Colonic mucosa (tissue), 4 donors: ENCODE measurements around the gene SGTA. TPM values are rescaled to one million over a fixed set of nuclear protein-coding genes. Genes with fewer than 3 reads are reported as not detected.

Experiments used
- DNase-seq: peaks from one replicate; pipeline ENCODE4 v3.0.0-alpha.2; 2020
- H3K27ac ChIP-seq: fragments of 200-600 bp; one replicate; pipeline ENCODE4 v1.8.0; 2021
- H3K27me3 ChIP-seq: fragments of 200-600 bp; one replicate; pipeline ENCODE4 v1.8.0; 2021
- H3K36me3 ChIP-seq: fragments of 200-600 bp; one replicate; pipeline ENCODE4 v1.8.0; 2021
- H3K4me1 ChIP-seq: fragments of 200-600 bp; one replicate; pipeline ENCODE4 v1.8.0; 2021; ENCODE audit warnings: mild to moderate bottlenecking
- H3K4me3 ChIP-seq: fragments of 200-600 bp; one replicate; pipeline ENCODE4 v1.8.0; 2021
- H3K9ac ChIP-seq, 2 donors: one replicate each; pipeline ENCODE4 v1.7.0; 2013; ENCODE audit warnings: control low read depth in 2 of 2, low read depth in 2 of 2, low read length in 2 of 2
- H3K9me3 ChIP-seq: fragments of 200-600 bp; one replicate; pipeline ENCODE4 v1.8.0; 2021
- intact Hi-C: fragments of 100-400 bp; cut with DNase I; formaldehyde crosslinking; loops from one replicate; pipeline ENCODE4 v1.14.1; 2022
- total RNA-seq, 2 donors: library from RNA; stranded (reverse); fragmentation: NEBNext Ultra II Directional in 1 of 2; extraction: Animal tissue kit (Norgen Biotek cat#: 25700) in 1 of 2; gene quantifications; one replicate each; pipeline ENCODE4 v1.2.1, GENCODE V29; 2021
- TF ChIP-seq, protein P1 (sequence below): fragments of 200-600 bp; IDR thresholded peaks from one replicate; pipeline ENCODE4 v1.8.0; 2022; ENCODE audit warnings: antibody characterized with exemption, mild to moderate bottlenecking
- donor health status: healthy.
- donor health status: DM: no; HTN: no; CAD: no.
- donor health status: DM: no; HTN: no; CAD: no.

The SGTA gene
- total RNA-seq, 2 donors from 2014 or later, result 46.5 to 80.6 TPM

- DNase-seq, result no peak
- H3K9me3 ChIP-seq, result no peaks in the 10 kb centered on the region
- H3K4me1 ChIP-seq, result no peaks in the 10 kb centered on the region
- TF ChIP-seq, protein P1, sequence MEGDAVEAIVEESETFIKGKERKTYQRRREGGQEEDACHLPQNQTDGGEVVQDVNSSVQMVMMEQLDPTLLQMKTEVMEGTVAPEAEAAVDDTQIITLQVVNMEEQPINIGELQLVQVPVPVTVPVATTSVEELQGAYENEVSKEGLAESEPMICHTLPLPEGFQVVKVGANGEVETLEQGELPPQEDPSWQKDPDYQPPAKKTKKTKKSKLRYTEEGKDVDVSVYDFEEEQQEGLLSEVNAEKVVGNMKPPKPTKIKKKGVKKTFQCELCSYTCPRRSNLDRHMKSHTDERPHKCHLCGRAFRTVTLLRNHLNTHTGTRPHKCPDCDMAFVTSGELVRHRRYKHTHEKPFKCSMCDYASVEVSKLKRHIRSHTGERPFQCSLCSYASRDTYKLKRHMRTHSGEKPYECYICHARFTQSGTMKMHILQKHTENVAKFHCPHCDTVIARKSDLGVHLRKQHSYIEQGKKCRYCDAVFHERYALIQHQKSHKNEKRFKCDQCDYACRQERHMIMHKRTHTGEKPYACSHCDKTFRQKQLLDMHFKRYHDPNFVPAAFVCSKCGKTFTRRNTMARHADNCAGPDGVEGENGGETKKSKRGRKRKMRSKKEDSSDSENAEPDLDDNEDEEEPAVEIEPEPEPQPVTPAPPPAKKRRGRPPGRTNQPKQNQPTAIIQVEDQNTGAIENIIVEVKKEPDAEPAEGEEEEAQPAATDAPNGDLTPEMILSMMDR, result no peak
- H3K36me3 ChIP-seq, result no peaks in the 10 kb centered on the region
- H3K4me3 ChIP-seq, result no peak overlapping the region
- H3K9ac ChIP-seq, result no peak overlapping the region
- H3K27me3 ChIP-seq, result no peaks in the 10 kb centered on the region
- intact Hi-C loops, result no loop called here
- no peak overlapping the region for H3K27ac ChIP-seq
These were observed 32.1 kb downstream of the SGTA start for GRCh38 chr19:2750808-2751437.

- intact Hi-C loops, result no loop called here
- no peaks in the 10 kb centered on the region for H3K36me3 ChIP-seq
These were observed 35.7 kb downstream of the SGTA start for GRCh38 chr19:2747349-2747748.

GRCh38 chr19:2744113-2744512 lies 39.0 kb downstream of the SGTA start:
- H3K4me3 ChIP-seq, result no peak overlapping the region
- TF ChIP-seq, protein P1, result no peak

More at GRCh38 chr19:2747349-2747748, 35.7 kb downstream of the SGTA start:
- H3K4me3 ChIP-seq, result no peak overlapping the region
- no peaks in the 10 kb centered on the region for H3K9me3 ChIP-seq
- no peak overlapping the region for H3K9ac ChIP-seq
- DNase-seq, result no peak
- H3K27me3 ChIP-seq, result no peaks in the 10 kb centered on the region
- TF ChIP-seq, protein P1, result no peak
- no peak overlapping the region for H3K27ac ChIP-seq
- no peaks in the 10 kb centered on the region for H3K4me1 ChIP-seq

GRCh38 chr19:2743099-2743498 lies 40.0 kb downstream of the SGTA start:
- Histone ChIP-seq H3K4me1 (no peaks in the 10 kb centered on the region), H3K36me3 (no peaks in the 10 kb centered on the region), H3K4me3 (no peak overlapping the region), H3K27me3 (no peaks in the 10 kb centered on the region), H3K9me3 (no peaks in the 10 kb centered on the region), H3K27ac (no peak overlapping the region), H3K9ac (no peak overlapping the region)
- intact Hi-C loops, result no loop called here
- no peak for DNase-seq
- TF ChIP-seq, protein P1, result no peak

More at GRCh38 chr19:2744113-2744512, 39.0 kb downstream of the SGTA start:
- no peak for DNase-seq
- H3K27me3 ChIP-seq, result no peaks in the 10 kb centered on the region
- no peak overlapping the region for H3K9ac ChIP-seq
- H3K27ac ChIP-seq, result no peak overlapping the region
- no peaks in the 10 kb centered on the region for H3K9me3 ChIP-seq
- no peaks in the 10 kb centered on the region for H3K36me3 ChIP-seq
- intact Hi-C loops, result no loop called here
- no peaks in the 10 kb centered on the region for H3K4me1 ChIP-seq

DNA sequence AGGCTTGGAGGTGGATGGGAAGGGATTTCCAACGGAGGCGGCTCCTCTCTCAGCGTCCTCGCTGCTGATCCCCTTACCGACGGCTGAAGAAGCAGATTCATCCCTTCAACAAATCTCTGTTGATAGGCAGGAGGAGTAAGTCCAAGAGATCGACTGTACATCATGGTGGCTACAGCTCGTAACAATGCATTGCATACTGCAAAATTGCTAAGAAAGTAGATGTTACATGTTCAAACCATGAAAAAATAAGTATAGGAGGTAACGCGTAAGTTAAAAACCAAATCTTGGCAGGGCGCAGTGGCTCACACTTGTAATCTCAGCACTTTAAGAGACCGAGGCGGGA lies 42.8 kb downstream of the SGTA start:
- Histone ChIP-seq H3K27ac (no peak overlapping the region), H3K27me3 (no peaks in the 10 kb centered on the region), H3K4me3 (peak overlapping the region; percentile 75), H3K36me3 (no peaks in the 10 kb centered on the region), H3K9ac (no peak overlapping the region), H3K4me1 (no peaks in the 10 kb centered on the region), H3K9me3 (no peaks in the 10 kb centered on the region)
- TF ChIP-seq, protein P1, result no peak
- intact Hi-C loops, result no loop called here
- DNase-seq, result no peak
